Spleen (tissue), 7 donors: ENCODE data around the gene RPL29.

Experiments
- CTCF ChIP-seq, 11 experiments: fragments of 200-600 bp in 7 of 11; fragments of 450-650 bp in 4 of 11; sonication (generic) in 4 of 11; IDR thresholded peaks in 8 of 11; conservative IDR thresholded peaks in 3 of 11; 1 replicate in 7 of 11; 2 replicates in 4 of 11; pipeline versions ENCODE4 v1.4.0 to v1.8.0; 2016 to 2021; ENCODE audit warnings: antibody characterized with exemption in 11 of 11, inconsistent platforms in 4 of 11, mild to moderate bottlenecking in 1 of 11
- POLR2AphosphoS5 ChIP-seq, 3 donors: sonication (generic); formaldehyde crosslinking; IDR thresholded peaks; one replicate each; pipeline ENCODE4 v1.5.1; 2017; ENCODE audit warnings: antibody characterized with exemption in 3 of 3
- donor health status: DM: no; HTN: no; CAD: no; lungs with moderate emphysema.
- donor health status: DM: no; HTN: no; CAD: no.
- donor health status: DM: no; HTN: no; CAD: no.

- TF ChIP-seq CTCF (IDR thresholded peaks at IDR 0.05 in 8 of 11, conservative IDR thresholded peaks at IDR 0.05 in 3 of 11), result no peak
- TF ChIP-seq POLR2AphosphoS5 (IDR thresholded peaks at IDR 0.05), result no peak
These were observed 41.6 kb upstream of the RPL29 start for GRCh38 chr3:52037291-52037690.
